ENCODE data around the gene DYNC2I2. TPM values are rescaled to one million over a fixed set of nuclear protein-coding genes. Genes with fewer than 3 reads are reported as not detected.
"Not testable (repeated sequence)": the region's sequence is repeated elsewhere in the genome, so short reads cannot be mapped to it uniquely, and the experiment has no call there.

The DYNC2I2 gene
- total RNA-seq, 1 donor from 2014 or later = 20.0 TPM

DNA sequence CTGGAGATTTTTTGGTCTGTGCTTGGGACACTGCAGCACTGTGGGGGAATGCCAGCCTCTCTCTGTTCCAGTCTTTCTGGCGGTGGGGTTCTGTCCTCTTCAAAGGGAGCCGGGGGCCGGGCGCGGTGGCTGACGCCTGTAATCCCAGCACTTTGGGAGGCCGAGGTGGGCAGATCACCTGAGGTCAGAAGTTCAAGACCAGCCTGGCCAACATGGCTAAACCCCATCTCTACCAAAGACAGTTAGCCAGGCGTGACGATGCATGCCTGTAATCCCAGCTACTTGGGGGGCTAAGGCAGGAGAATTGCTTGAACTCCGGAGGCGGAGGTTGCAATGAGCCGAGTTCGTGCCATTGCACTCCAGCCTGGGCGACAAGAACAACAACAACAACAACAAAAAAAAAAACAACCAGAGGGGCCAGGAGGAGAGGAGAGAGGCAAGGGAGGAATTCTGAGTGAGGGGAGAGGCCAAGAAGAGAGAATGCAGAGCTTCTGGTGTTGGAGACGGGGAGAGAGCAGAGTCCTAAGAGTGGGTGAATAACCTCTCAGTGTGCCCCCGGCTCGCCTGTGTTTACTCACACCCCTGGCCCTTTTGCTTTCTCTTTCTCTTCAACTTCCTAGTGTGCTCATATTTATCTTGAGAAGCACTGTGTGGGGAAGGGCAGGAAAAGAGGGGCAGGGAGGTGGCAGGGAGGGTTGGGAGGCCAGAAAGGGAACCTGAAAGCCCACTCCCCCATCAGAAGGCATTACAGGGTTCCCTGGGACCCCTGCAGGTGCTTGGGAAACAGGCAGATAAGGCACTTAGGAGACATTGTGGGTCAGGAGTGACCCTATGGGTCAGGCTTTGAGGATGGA lies 29.2 kb upstream of the DYNC2I2 start:
- DNase-seq (ENCODE audit: low spot score) = no peak

DNA sequence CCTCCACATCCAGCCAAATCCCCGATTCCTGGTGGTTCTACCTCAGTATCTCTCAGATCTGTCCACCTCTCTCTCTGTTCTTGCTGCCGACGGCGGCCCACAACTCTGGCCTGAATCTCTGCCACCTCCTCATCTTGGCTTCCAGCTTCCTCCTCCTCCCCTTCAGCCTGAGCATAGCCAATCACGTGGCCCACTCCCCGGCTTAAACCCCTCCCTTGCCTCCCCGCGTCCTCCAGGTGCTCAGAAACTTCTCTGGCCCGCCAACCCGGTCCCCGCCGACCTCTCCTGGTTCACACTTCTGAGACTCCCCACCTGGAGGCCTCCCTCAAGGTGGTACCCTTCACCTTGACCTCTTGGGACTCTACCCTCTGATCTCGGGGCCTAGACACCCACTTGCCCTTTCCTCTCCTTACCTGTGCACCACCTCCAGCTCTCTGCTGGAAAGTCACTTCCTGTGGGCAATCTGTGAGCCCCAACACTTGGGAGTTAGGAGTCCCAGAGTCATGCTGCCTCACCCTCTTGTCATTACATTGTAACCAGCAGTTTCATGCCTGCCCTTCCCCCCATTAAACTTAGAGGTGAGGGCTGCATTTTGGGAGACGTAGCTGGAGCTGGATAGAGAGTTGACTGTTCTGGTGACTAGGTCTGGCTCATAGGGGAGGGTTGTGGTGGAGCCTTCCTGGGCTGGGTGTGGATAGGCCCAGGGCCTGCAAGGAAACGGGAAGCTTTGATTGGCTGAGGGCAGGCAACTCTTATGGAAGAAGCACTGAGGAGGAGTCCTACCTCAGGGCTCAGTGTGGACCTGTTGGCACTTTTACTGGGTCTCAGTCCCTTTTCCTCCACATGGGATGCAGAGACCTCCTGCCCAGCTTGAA lies 27.9 kb upstream of the DYNC2I2 start:
- DNase-seq (ENCODE audit: low spot score) = peak; percentile 86

DNA sequence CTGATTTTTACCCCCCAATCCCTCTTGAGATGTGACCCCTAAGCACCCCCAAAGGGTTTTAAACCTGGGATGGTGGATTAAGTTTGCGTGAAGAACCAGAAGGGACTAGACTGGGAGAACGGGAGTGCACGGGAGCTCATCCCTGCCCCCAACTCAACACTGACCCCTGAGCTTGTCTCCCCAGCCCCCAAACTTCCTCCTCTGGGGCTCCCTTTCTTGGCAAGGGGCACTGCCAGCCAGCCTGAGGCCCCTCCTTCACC lies 27.3 kb upstream of the DYNC2I2 start:
- no peak for DNase-seq (ENCODE audit: low spot score)

DNA sequence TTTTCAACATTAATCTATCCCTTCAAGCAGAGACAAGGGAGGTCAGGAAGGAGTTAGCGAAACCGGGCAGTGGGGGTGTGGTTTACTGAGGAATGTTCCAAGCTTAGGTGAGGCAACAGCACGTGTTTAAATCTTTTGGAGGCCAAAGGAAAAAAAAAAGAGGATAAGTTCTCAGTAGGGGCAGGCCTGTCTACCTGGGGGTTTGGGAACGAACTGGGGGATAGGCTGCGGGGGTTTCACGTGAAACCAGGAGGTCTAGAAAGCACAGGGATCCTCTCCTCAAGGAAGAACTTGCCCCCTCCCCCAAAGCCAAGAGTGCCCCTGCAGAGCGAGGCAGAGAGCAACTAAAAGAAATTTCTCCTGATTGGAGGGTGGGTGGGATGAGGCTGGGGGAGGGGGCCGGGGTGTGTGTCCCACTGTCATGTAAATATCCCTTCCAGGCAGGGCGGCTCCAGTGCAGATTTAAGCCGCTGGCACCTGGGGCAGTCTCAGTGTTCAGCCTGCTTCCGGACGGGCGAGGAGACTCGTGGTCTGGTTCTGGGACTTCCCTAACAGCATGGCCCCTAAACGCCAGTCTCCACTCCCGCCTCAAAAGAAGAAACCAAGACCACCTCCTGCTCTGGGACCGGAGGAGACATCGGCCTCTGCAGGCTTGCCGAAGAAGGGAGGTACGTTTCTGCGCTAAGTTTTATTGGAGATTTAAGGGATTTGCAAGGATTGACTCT lies 26.9 kb upstream of the DYNC2I2 start:
- peak; percentile 56 for DNase-seq (ENCODE audit: low spot score)

DNA sequence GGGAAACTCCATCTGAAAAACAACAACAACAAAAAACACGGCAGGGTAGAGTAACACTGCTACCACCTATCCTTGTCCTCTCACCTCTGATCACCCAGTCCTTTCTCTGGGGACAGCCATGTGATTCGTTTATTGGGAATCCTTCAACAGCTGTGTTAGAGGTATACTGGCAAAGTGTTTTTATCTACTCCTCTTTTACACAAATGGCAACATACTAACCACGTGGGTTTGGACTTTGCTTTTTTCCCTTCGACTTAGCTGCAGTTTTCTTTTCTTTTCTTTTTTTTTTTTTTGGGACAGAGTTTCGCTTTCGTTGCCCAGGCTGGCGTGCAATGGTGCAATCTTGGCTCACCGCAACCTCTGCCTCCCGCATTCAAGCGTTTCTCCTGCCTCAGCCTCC lies 21.1 kb upstream of the DYNC2I2 start:
- DNase-seq (ENCODE audit: low spot score) = no peak

DNA sequence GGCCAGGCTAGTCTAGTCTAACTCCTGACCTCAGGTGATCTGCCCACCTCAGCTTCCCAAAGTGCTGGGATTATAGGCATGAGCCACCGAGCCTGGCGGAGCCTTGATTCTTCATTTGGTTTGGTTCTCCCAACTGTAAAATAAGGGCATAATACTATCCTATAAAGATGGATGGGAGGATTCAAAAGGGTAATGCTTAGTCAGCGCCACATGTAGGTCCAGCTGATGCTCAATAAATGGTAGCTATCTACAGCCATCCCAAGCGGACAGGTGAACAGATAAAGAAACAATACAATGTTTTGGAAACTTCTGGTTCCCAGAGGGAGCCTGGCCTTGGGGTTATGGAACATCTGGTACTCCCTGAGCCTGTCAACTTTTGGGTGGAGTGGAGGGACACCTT lies 18.7 kb upstream of the DYNC2I2 start:
- DNase-seq (ENCODE audit: low spot score) = no peak

DNA sequence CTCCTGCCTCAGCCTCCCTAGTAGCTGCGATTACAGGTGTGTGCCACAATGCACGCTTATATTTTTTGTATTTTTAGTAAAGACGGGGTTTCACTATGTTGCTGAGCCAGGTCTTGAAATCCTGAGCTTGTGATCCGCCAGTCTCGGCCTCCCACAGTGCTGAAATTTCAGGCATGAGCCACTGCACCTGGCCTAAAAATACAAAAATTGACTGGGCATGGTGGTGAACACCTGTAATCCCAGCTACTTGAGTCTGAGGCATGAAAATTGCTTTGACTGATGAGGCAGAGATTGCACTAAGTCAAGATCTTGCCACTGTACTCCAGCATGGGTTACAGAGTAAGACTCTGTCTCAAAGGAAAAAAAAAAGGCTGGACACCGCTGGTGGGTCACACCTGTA lies 13.1 kb upstream of the DYNC2I2 start:
- no peak for DNase-seq (ENCODE audit: low spot score)

DNA sequence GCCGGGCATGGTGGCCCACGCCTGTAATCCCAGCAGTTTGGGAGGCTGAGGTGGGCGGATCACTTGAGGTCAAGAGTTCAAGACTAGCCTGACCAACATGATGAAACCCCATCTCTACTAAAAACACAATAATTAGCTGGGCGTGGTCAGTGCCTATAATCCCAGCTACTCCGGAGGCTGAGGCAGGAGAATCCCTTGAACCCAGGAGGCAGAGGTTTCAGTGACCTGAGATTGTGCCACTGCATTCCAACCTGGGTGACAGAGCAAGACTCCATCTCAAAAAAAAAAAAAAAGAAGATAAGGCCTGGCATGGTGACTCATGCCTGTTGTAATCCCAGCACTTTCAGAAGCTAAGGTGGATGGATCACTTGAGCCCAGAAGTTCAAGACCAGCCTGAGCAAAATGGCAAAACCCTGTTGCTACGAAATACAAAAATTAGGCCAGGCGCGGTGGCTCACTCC lies 9.9 kb upstream of the DYNC2I2 start:
- not testable (repeated sequence) for DNase-seq (ENCODE audit: low spot score)

DNA sequence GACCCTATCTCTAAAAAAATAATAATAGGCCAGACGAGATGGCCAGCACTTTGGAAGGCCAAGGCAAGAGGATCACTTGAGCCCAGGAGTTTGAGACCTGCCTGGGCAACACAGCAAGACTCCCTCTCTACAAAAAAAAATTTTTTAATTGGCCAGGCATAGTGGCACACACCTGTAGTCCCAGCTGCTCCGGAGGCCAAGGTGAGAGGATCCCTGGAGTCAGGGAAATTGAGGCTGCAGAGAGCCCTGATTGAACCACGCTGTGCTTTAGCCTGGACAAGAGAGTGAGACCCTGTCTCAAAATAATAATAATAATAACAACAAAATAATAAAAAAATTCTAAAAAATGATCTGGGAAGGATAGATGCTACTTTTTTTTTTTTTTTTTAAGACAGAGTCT lies 1.1 kb upstream of the DYNC2I2 start:
- no peak for DNase-seq (ENCODE audit: low spot score)

DNA sequence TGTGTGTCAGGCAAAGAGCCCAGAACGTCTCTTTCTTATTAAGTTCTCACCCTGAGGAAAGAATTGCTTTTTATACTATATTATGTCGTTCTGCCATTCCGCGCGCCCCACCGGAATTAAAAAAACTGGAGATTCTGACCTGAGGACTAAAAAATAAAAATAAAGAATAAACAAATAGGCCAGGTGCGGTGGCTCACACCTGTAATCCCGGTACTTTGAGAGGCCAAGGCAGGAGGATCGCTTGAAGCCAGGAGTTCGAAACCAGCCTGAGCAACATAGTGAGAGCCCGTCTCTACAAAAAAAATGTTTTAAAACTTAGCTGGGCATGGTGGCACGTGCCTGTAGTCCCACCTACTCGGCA lies 677 bp upstream of the DYNC2I2 start:
- DNase-seq (ENCODE audit: low spot score) = no peak

DNA sequence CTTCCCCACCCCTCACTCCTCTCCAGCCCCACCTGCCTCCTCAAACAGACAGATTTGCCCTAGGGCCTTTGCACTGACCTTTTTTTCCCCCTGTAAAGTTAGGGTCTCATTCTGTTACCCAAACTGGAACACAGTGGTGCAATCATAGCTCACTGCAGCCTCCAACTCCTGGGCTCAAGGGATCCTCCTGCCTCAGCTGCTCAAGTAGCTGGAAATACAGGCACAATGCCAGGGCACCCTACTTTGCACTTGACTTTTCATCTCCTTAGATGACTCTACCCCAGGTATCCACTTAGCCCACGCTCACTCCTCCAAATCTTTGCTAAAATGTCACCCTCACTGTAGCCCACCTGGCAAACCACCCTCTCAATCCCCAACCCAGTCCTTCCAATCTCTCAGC lies 2.2 kb downstream of the DYNC2I2 start:
- DNase-seq (ENCODE audit: low spot score) = no peak

DNA sequence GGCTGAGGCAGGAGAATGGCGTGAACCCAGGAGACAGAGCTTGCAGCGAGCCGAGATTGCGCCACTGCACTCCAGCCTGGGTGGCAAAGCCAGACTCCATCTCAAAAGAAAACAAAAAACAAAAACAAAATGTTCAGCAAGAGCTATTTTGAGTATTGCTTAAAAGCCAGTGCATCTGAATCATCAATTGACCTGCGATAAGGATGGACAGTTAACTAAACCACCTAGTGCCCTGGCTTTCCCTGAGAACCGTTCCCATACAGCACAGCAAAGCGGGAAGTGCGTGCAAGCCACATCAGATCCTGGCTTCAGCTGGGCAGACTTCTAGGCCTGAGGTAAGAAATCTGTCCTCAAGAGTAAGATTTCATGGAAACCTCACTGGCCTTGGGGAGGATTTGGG lies 2.7 kb downstream of the DYNC2I2 start:
- DNase-seq (ENCODE audit: low spot score) = no peak

DNA sequence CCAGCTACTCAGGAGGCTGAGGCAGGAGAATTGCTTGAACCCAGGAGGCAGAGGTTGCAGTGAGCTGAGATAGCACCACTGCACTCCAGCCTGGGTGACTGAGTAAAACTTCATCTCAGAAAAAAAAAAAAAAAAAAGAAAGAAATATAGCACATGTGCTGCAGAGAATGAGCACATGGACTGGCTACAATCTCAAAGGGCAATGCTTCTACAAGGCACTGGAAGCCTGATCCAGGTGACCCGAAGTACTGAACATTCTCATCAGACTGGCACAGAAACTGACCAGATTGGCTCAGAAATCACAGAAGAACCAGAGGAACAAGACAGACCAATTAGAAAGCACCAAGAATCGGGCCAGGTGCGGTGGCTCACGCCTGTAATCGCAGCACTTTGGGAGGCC lies 4.8 kb downstream of the DYNC2I2 start:
- no peak for DNase-seq (ENCODE audit: low spot score)

DNA sequence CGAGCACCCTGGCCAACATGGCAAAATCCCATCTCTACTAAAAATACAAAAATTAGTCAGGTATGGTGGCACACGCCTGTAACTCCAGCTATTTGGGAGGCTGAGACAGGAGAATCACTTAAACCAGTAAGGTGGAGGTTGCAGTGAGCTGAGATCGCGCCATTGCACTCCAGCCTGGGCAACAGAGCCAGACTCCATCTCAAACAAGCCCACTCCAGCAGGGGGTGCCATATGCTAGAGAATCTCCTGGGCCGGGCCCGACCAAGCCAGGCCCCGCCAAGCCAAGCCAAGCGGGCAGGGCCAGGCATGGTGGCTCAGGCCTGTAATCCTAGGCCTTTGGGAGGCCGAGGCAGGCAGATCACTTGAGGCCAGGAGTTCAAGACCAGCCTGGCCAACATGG lies 8.4 kb downstream of the DYNC2I2 start:
- not testable (repeated sequence) for DNase-seq (ENCODE audit: low spot score)

DNA sequence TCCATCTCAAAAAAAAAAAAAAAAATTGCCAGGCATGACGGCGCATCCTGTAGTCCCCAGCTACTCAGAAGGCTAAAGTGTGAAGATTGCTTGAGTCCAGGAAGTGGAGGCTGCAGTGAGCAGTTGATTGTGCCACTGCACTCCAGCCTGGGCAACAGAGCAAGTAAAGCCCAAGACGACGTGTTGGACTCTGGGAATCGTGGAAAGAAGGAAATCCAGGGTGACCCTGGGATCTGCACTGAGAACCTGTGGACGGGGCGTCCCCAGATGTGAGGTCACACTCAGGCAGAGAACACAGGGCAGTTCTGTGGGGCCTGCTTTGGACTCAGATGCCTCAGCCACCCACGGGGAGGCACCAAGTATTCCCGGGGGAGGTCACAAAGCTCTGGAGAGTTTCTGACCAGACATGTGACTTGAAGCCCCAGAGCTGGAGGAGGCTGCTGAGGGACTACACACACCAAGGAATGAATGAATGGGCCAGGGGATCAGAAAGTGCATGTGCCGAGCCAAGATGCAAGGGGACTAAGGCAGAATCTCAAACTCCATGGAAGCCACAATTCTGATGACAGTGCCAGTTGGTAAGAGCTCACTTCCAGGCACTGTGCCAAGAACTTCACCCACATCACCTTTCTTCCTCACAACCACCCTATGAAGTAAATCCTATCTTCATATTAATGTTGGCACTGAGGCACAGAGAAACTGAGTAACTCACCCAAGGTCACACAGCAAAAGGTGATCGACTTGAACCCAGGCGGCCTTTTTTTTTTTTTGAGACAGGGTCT lies 12.9 kb downstream of the DYNC2I2 start:
- DNase-seq (ENCODE audit: low spot score) = no peak

DNA sequence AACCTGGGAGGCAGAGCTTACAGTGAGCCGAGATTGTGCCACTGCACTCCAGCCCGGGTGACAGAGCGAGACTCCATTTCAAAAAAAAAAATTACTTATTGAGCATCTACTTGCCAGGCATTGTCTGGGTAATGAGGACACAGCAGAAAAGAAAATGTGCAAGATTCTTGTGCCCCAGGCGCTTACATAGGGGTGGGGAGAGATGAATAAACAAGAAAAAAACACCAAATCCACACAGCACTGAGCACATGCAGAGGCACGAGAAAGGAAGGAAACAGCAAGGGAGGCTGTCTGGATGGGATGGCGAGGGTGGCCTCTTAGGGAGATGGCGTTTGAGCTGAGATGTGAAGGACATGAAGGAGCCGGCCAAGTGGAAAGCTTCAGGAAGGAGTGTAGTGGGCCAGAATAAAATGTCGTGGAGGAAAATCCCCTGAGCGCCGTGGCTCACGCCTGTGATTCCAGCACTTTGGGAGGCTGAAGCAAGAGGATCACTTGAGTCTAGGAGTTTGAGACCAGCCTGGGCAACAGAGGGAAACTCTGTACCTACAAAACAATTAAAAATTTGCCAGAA lies 13.9 kb downstream of the DYNC2I2 start:
- DNase-seq (ENCODE audit: low spot score) = no peak

DNA sequence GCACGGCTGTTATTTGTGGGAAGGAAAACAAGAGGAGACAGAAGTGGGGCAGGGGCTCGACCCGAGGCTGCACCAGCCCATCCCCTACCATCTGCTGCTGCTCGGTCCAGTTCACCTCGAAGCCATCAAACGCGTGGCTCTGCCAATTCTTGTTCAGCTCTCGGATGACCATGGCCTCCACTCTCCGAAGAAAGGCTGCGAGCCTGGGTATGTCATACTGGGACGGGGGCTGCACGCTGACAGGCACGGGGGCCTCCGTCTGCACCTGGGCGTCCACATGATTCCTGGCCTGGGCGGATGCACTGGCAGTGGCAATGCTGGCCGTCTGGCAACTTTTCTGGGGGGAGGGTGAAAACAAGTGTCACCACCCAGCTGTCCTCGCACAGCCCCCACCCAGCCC lies 16.0 kb downstream of the DYNC2I2 start:
- DNase-seq (ENCODE audit: low spot score) = no peak

DNA sequence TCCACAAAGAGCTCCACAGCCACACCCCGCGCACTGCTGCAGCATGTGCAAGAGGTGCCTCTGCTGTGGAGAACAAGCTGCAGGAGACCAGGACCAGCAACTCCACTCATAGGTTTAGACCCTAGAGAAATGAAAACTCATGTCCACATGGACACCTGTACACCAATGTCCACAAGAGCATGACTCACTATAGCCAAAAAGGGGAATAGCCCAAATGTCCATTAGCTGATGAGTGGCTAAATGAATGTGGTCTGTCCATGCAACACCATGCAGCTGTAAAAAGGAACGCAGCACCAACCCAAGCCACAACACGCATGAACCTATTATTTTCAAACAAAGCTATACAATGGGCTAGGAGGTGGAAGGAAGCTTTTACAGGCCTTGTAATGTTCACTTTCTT lies 18.1 kb downstream of the DYNC2I2 start:
- DNase-seq (ENCODE audit: low spot score) = no peak

DNA sequence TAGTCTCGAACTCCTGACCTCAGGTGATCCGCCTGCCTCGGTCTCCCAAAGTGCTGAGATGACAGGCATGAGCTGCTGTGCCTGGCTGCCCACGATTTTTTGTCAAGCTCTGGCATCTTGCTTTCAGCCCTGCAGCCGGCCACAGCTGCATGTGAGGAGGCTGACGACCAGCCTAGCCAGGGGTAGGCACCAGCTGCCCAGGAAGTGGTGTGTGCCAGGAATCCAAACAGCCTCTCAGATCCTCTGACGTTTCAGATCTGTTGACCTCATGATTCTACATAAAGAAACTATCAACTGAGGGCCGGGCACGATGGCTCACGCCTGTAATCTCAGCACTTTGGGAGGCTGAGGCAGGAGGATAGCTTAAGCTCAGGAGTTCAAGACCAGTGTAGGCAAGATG lies 19.0 kb downstream of the DYNC2I2 start:
- DNase-seq (ENCODE audit: low spot score) = no peak

DNA sequence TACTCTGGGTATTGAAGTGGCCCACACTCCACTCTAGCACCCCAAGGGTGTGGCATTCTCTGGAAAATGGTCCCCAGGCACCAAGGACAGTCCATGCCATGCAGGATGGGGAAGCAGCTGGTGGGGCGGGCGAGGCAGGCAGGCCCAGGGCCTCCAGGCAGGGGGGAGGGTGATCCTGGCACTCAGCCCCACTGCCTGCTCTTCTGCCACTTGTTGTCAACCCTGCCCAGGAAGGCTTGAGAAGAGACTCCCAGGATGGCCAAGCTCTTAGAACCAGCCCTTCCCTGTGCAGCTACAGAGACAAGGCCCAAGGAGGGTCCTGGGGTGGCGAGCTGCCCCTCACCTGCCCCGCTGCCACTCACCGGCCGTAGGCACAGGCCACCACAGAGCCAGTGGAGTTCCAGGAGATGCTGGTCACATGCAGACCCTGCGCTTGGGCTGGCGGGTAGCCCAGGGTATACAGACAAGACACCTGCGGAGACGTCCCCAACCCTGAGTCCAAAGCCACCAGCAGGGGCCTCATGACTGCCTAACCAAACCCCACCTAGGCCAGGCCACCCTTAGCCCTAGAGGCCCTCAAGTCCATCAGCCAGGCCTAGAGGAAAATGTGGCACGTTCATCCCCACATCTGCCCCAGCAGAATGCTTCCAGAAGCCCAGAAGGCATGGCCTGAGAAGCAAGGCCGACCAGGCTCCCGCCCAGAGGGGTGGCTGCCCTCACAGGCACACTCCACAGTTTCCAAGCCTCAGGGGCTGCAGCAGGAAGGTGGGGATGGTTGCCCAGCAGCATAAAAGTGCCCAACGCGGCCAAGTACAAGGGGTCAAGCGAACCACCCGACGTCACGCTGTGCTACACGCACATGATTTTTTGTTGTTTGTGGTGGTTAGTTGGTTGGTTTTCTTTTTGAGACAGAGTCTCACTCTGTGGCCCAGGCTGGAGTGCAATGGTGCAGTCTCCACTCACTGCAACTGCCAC lies 19.8 kb downstream of the DYNC2I2 start:
- DNase-seq (ENCODE audit: low spot score) = no peak

Measured in umbilical cord (tissue), 2 donors.